Nephron progenitor cell (in vitro differentiated cells): ENCODE results near the gene ST7L.

ENCODE experiments used
- DNase-seq: peaks from one replicate; pipeline ENCODE4 v3.0.0; 2021
- H3K27ac Mint-ChIP-seq: 2 replicates; pipeline ENCODE4 v1.8.0; 2021; ENCODE audit warnings: mild to moderate bottlenecking, moderate library complexity, mixed read lengths
- H3K27me3 Mint-ChIP-seq: 2 replicates; pipeline ENCODE4 v1.8.0; 2021; ENCODE audit warnings: mild to moderate bottlenecking, low read depth, mixed read lengths; ENCODE audit not compliant: poor library complexity
- H3K36me3 Mint-ChIP-seq: 2 replicates; pipeline ENCODE4 v1.8.0; 2021; ENCODE audit warnings: low read depth, mixed read lengths
- H3K4me1 Mint-ChIP-seq: 2 replicates; pipeline ENCODE4 v1.8.0; 2021; ENCODE audit warnings: mixed read lengths
- H3K4me3 Mint-ChIP-seq: 2 replicates; pipeline ENCODE4 v1.8.0; 2021; ENCODE audit warnings: mild to moderate bottlenecking, moderate library complexity, mixed read lengths
- H3K9me3 Mint-ChIP-seq: 2 replicates; pipeline ENCODE4 v1.8.0; 2021; ENCODE audit warnings: mild to moderate bottlenecking, moderate library complexity, mixed read lengths
- TF ChIP-seq, protein P1 (sequence below): fragments of 200-600 bp; sonication (generic); IDR thresholded peaks from 2 replicates; pipeline ENCODE4 v1.5.0; 2021; ENCODE audit warnings: antibody characterized with exemption

Gene ST7L

DNA sequence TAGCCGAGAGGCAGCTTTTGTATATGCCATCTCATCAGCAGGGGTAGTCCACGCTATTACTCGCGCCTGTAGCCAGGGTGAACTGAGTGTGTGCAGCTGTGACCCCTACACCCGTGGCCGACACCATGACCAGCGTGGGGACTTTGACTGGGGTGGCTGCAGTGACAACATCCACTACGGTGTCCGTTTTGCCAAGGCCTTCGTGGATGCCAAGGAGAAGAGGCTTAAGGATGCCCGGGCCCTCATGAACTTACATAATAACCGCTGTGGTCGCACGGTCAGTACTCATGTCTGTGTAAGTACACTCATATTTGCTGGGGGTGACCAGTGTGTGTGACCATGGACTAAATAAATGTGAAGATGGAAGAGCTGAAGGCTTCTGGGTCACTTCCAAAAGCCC is 102.8 kb downstream of the ST7L start:
- Mint-ChIP-seq H3K9me3 (no peaks in the 10 kb centered on the region), H3K27ac (no peak overlapping the region), H3K4me1 (peaks cover 9% of the 10 kb centered on the region), H3K4me3 (no peak overlapping the region), H3K36me3 (no peaks in the 10 kb centered on the region), H3K27me3 (peaks cover 36% of the 10 kb centered on the region)
- TF ChIP-seq, protein P1, sequence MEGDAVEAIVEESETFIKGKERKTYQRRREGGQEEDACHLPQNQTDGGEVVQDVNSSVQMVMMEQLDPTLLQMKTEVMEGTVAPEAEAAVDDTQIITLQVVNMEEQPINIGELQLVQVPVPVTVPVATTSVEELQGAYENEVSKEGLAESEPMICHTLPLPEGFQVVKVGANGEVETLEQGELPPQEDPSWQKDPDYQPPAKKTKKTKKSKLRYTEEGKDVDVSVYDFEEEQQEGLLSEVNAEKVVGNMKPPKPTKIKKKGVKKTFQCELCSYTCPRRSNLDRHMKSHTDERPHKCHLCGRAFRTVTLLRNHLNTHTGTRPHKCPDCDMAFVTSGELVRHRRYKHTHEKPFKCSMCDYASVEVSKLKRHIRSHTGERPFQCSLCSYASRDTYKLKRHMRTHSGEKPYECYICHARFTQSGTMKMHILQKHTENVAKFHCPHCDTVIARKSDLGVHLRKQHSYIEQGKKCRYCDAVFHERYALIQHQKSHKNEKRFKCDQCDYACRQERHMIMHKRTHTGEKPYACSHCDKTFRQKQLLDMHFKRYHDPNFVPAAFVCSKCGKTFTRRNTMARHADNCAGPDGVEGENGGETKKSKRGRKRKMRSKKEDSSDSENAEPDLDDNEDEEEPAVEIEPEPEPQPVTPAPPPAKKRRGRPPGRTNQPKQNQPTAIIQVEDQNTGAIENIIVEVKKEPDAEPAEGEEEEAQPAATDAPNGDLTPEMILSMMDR = no peak
- no peak for DNase-seq

DNA sequence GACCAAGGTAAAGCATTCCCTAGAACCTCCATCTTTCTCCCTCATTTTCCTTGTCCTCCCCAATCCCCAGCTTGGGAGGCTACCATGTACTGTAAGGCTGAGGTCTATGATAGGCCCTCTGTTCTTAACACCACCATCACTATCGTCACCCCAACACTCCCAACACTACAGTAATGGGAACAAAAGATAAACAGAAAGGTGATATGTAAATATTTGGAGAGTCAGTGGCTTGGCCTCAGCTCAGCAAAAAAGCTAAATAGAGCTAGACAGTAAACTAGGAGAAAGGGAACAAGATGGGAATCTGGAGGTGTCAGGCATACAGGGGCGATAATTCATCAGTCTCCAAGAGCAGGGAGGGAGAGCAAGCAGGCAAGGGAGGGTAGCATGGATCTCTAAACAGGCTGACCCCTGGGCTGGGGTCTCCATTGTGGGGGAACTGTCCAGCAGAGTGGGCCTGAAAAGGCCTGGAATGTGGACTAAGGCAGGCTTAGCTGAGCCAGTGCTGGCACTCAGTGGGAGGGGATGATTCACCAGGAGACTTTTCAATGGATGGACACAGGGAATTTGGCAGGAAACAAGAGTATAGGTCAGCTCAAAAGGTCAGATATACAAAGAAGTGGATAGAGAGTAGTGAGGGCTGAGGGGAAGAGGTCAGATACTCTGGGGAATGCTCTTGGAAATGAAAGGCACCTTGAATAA is 103.5 kb downstream of the ST7L start:
- peaks cover 43% of the 10 kb centered on the region for H3K27me3 Mint-ChIP-seq
- no peak overlapping the region for H3K27ac Mint-ChIP-seq
- H3K36me3 Mint-ChIP-seq = no peaks in the 10 kb centered on the region
- TF ChIP-seq, protein P1 = no peak
- peak; percentile 58 for DNase-seq
- H3K4me3 Mint-ChIP-seq = no peak overlapping the region
- no peaks in the 10 kb centered on the region for H3K9me3 Mint-ChIP-seq
- peaks cover 9% of the 10 kb centered on the region for H3K4me1 Mint-ChIP-seq

DNA sequence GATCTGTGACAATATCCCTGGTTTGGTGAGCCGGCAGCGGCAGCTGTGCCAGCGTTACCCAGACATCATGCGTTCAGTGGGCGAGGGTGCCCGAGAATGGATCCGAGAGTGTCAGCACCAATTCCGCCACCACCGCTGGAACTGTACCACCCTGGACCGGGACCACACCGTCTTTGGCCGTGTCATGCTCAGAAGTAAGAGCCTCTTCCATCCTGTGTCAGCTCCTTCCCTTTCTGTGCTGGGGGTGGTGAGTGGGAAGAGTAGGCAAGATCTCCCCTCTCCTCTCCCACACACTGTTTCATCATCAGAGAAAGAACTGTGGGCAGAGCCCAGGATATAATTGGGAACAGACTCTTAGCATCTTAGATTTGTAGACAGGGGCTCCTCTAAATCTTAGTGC is 104.0 kb downstream of the ST7L start:
- DNase-seq = no peak
- Mint-ChIP-seq H3K27me3 (peaks cover 48% of the 10 kb centered on the region), H3K4me1 (peaks cover 9% of the 10 kb centered on the region), H3K36me3 (no peaks in the 10 kb centered on the region), H3K27ac (no peak overlapping the region), H3K4me3 (no peak overlapping the region), H3K9me3 (no peaks in the 10 kb centered on the region)
- TF ChIP-seq, protein P1 = no peak

DNA sequence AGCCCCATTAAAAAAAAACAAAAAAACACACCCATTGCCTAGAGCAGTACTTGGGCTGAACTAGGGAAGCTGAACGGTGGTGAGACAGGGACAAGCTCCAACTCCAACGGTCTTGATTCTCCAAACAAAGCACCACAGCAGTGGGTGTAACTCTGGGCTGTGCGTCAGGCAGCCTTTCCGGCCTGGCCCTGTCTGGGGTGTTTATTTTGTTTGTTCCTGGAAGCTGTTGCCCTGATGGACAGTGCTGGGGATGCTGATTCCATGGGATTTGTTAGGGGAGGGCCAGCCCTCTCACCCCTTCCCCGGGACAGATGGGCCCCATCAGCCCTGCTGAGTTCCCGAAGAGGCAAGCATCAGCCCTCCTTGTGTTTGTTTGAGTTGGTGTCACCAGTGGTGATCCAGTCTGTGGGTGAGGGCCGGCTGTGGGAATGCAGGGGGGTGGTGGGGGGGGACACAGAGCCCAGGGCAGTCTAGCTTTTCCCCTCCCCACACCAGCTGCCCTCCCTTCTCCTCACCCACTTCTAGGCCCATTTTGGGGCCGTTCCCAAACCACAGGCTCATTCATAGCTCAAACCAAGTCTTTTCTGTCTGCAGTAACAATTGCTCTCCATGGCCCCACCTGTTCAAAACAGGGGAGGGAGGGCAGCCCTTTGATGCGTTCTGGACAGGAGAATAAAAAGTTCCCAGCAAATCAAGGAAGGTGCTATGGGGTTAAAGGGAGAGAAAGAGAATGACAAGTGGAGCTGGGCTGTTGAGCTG is 105.7 kb downstream of the ST7L start:
- Mint-ChIP-seq H3K27ac (no peak overlapping the region), H3K36me3 (no peaks in the 10 kb centered on the region), H3K4me1 (peaks cover 9% of the 10 kb centered on the region), H3K4me3 (no peak overlapping the region), H3K27me3 (peaks cover 65% of the 10 kb centered on the region), H3K9me3 (no peaks in the 10 kb centered on the region)
- no peak for DNase-seq
- TF ChIP-seq, protein P1 = no peak

DNA sequence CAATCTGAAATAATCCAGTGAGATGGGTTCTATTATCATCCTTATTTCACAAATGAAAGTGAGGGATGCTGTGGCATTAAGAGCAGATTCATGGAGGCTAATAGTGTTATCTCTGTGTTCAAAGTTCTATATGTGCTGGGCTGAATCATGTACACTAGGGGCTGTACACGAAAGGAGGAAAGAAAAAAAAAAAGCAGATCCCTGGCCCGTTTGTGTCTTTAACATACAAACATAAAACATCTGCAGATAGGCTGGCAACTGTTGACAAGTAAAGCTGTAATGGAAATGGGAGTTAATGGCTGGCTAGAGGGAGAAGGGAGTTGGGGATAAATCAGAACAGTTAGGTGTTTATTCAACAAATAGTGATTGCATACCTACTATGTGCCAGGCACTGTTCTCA is 107.0 kb downstream of the ST7L start:
- Mint-ChIP-seq H3K4me1 (peaks cover 16% of the 10 kb centered on the region), H3K4me3 (no peak overlapping the region), H3K9me3 (no peaks in the 10 kb centered on the region)

More for the DNA sequence above, 107.0 kb downstream of the ST7L start:
- no peak for DNase-seq
- Mint-ChIP-seq H3K27me3 (peaks cover 77% of the 10 kb centered on the region), H3K36me3 (no peaks in the 10 kb centered on the region), H3K27ac (no peak overlapping the region)
- TF ChIP-seq, protein P1 = no peak
